HCT116 (cell line): ENCODE results near the gene ZSWIM6. TPM values are rescaled to one million over a fixed set of nuclear protein-coding genes. Genes with fewer than 3 reads are reported as not detected.

Experiments used
- ATAC-seq: fragments of 200-7000 bp; cut with Tn5 transposase; 2 replicates; pipeline ENCODE4 v1.9.1; 2020; ENCODE audit warnings: mild to moderate bottlenecking, moderate library complexity
- BruUV-seq: library from RNA; stranded (reverse); fragments of 400-500 nt; replicated peaks from 2 replicates; lab custom pipeline; 2021; lab: Mats Ljungman, UMichigan
- CTCF ChIA-PET: fragments of 300-600 bp; sonication (Branson Sonifier 250); formaldehyde crosslinking; loops from one replicate; lab custom pipeline; 2021; ENCODE audit warnings: antibody characterized with exemption; lab: Charles Lee
- POLR2A ChIA-PET: fragments of 300-600, 350-600 bp; sonication (Branson Sonifier 250); formaldehyde crosslinking; loops from one replicate; lab custom pipeline; 2021; ENCODE audit warnings: antibody characterized with exemption; lab: Charles Lee
- RAD21 ChIA-PET, 2 experiments: fragments of 300-600 bp; sonication (Branson Sonifier 250); formaldehyde crosslinking; loops; one replicate each; lab custom pipeline; 2023; ENCODE audit warnings: low total read pairs in 2 of 2; ENCODE audit not compliant: uncharacterized antibody in 2 of 2, unreplicated experiment in 2 of 2, low non-redundant PET in 1 of 2; lab: Charles Lee
- DNase-seq: peaks from one replicate; pipeline ENCODE4 v3.0.0-alpha.2; 2010; ENCODE audit warnings: low read depth, low spot score
- H2AFZ ChIP-seq: fragments of 200-600 bp; shearing (Covaris generic), sonication (generic); 2 replicates; pipeline ENCODE4 v1.6.1; 2017; ENCODE audit warnings: low read depth, mixed run types, mixed read lengths, antibody characterized with exemption, low read length; ENCODE audit not compliant: poor library complexity, severe bottlenecking
- H3K27ac ChIP-seq: 2 replicates; pipeline ENCODE4 v1.5.1; 2012; ENCODE audit warnings: low read depth, low read length
- H3K27me3 ChIP-seq: fragments of 200-600 bp; sonication (generic); 2 replicates; pipeline ENCODE4 v1.6.1; 2016; ENCODE audit warnings: mixed run types, low read length, mixed read lengths; ENCODE audit not compliant: insufficient read depth
- H3K36me3 ChIP-seq, 2 experiments: fragments of 200-500 bp in 1 of 2; fragments of 200-600 bp in 1 of 2; sonication (Bioruptor generic) in 1 of 2; sonication (generic) in 1 of 2; 2 replicates each; pipeline versions ENCODE4 v1.5.1 to v1.6.1; 2014 to 2016; ENCODE audit warnings: low read length in 2 of 2, inconsistent platforms in 1 of 2, mixed read lengths in 1 of 2, mixed run types in 1 of 2; ENCODE audit not compliant: insufficient read depth in 2 of 2, control insufficient read depth in 1 of 2
- H3K4me1 ChIP-seq, 2 experiments: fragments of 200-600 bp in 1 of 2; sonication (generic) in 1 of 2; 2 replicates each; pipeline versions ENCODE4 v1.5.1 to v1.6.1; 2012 to 2017; ENCODE audit warnings: low read length in 2 of 2, inconsistent platforms in 1 of 2, mild to moderate bottlenecking in 1 of 2, mixed read lengths in 1 of 2, mixed run types in 1 of 2, moderate library complexity in 1 of 2; ENCODE audit not compliant: insufficient read depth in 2 of 2, control insufficient read depth in 1 of 2
- H3K4me2 ChIP-seq: fragments of 200-600 bp; sonication (generic); 2 replicates; pipeline ENCODE4 v1.6.1; 2017; ENCODE audit warnings: mixed run types, low read length, mixed read lengths
- H3K4me3 ChIP-seq, 2 experiments: fragments of 200-600 bp in 1 of 2; sonication (generic) in 1 of 2; replicated peaks in 1 of 2; 2 replicates each; pipeline ENCODE4 v1.5.1; 2011 to 2016; ENCODE audit warnings: low read length in 2 of 2, control low read depth in 1 of 2, low read depth in 1 of 2, mild to moderate bottlenecking in 1 of 2, mixed read lengths in 1 of 2, mixed run types in 1 of 2
- H3K79me2 ChIP-seq: fragments of 200-600 bp; sonication (generic); 2 replicates; pipeline ENCODE4 v1.6.1; 2017; ENCODE audit warnings: mild to moderate bottlenecking, mixed run types, low read length, moderate library complexity, mixed read lengths; ENCODE audit not compliant: insufficient read depth
- H3K9ac ChIP-seq: fragments of 200-600 bp; sonication (generic); 2 replicates; pipeline ENCODE4 v1.6.1; 2016; ENCODE audit warnings: low read length, mixed read lengths
- H3K9me2 ChIP-seq: fragments of 200-600 bp; sonication (generic), shearing (Covaris generic); 2 replicates; pipeline ENCODE4 v1.6.1; 2017; ENCODE audit warnings: mixed run types, mild to moderate bottlenecking, moderate library complexity; ENCODE audit not compliant: insufficient read depth
- H3K9me3 ChIP-seq, 2 experiments: fragments of 200-500 bp in 1 of 2; fragments of 200-600 bp in 1 of 2; sonication (Bioruptor generic) in 1 of 2; sonication (generic) in 1 of 2; 2 replicates each; pipeline ENCODE4 v1.6.1; 2014 to 2017; ENCODE audit warnings: low read length in 2 of 2, mixed read lengths in 2 of 2, inconsistent platforms in 1 of 2, low read depth in 1 of 2, mild to moderate bottlenecking in 1 of 2, mixed run types in 1 of 2, moderate library complexity in 1 of 2; ENCODE audit not compliant: control insufficient read depth in 1 of 2, insufficient read depth in 1 of 2
- H4K20me1 ChIP-seq: fragments of 200-600 bp; sonication (generic), shearing (Covaris generic); 2 replicates; pipeline ENCODE4 v1.6.1; 2017; ENCODE audit warnings: mixed run types, mild to moderate bottlenecking, moderate library complexity; ENCODE audit not compliant: insufficient read depth
- EGR1 ChIP-seq: IDR thresholded peaks from 2 replicates; pipeline ENCODE4 v1.6.1; 2012; ENCODE audit warnings: low read depth
- ELF1 ChIP-seq: IDR thresholded peaks from 2 replicates; pipeline ENCODE4 v1.6.1; 2012; ENCODE audit warnings: low read depth, borderline replicate concordance
- EZH2 ChIP-seq: fragments of 200-600 bp; sonication (generic); IDR thresholded peaks from 2 replicates; pipeline ENCODE4 v1.6.1; 2017; ENCODE audit warnings: antibody characterized with exemption, mixed run types
- EZH2phosphoT487 ChIP-seq: fragments of 200-600 bp; IDR thresholded peaks from 2 replicates; pipeline ENCODE4 v1.6.1; 2018; ENCODE audit warnings: antibody characterized with exemption, borderline replicate concordance
- JUND ChIP-seq: IDR thresholded peaks from 2 replicates; pipeline ENCODE4 v1.6.1; 2012
- RAD21 ChIP-seq: IDR thresholded peaks from 2 replicates; pipeline ENCODE4 v1.6.1; 2012; ENCODE audit warnings: low read depth, mild to moderate bottlenecking
- SIN3A ChIP-seq: IDR thresholded peaks from 2 replicates; pipeline ENCODE4 v1.6.1; 2012; ENCODE audit warnings: low read depth
- TCF7L2 ChIP-seq: IDR thresholded peaks from 2 replicates; pipeline ENCODE4 v1.7.0; 2011; ENCODE audit warnings: borderline replicate concordance, inconsistent platforms; ENCODE audit not compliant: insufficient read depth, insufficient read length; ENCODE audit errors: extremely low read depth
- ZFX ChIP-seq: fragments of 450-650 bp; IDR thresholded peaks from 2 replicates; pipeline ENCODE4 v1.6.1; 2017
- intact Hi-C: fragments of 100-400 bp; cut with micrococcal nuclease; formaldehyde crosslinking; loops from 2 replicates; pipeline ENCODE4 v1.10.0; 2022
- total RNA-seq: library from RNA; stranded (reverse); gene quantifications from one replicate; pipeline ENCODE4 v1.2.1, GENCODE V29; 2021; ENCODE audit not compliant: unreplicated experiment
- TF ChIP-seq, protein P1 (sequence below), 3 experiments: fragments of 200-600 bp in 1 of 3; sonication (generic) in 1 of 3; IDR thresholded peaks in 2 of 3; conservative IDR thresholded peaks in 1 of 3; 2 replicates each; pipeline ENCODE4 v1.5.1; 2012 to 2017; ENCODE audit warnings: low read depth in 2 of 3, low read length in 2 of 3, antibody characterized with exemption in 1 of 3, borderline replicate concordance in 1 of 3, control low read depth in 1 of 3, mild to moderate bottlenecking in 1 of 3, mixed read lengths in 1 of 3, mixed run types in 1 of 3, moderate library complexity in 1 of 3; ENCODE audit not compliant: insufficient read depth in 1 of 3
- TF ChIP-seq, protein P2 (sequence below): IDR thresholded peaks from 2 replicates; pipeline ENCODE4 v1.6.1; 2012; ENCODE audit warnings: low read depth
- TF ChIP-seq, protein P3 (sequence below): IDR thresholded peaks from 2 replicates; pipeline ENCODE4 v1.6.1; 2012
- TF ChIP-seq, protein P4 (sequence below): IDR thresholded peaks from 2 replicates; pipeline ENCODE4 v1.6.1; 2012

The ZSWIM6 gene
- total RNA-seq, 1 experiment from 2014 or later = 7.4 TPM

DNA sequence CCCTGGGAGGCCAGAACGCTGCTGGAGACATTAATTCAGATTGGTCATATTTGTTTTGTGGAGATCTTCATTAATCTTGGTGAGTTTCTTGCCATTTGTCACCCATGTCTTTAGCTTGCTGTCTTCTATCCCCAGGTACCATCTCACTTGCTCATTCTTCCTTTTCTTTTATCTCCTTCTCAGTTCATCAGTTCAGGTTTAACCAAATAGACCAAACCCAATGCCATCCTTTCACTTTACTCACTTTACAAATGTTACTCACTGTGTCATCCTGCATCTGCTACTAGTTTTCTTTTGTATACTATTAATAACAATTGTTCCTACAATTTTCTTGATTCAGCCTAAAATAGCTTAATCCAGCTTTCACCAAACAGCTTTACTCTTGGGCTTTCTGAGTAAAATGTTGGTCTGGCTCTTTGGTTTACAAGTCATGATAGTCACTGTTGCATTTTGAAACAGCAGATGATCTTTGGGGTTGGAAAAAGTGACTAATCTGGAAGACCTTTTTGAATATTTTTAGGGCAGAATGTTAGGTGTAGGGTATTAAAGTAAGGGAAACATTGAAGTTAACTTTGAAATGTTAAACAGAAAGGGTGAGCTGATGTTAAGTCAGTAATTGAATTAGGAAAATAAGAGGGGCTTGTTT is 246.9 kb downstream of the ZSWIM6 start (continued):
- TF ChIP-seq, protein P1, sequence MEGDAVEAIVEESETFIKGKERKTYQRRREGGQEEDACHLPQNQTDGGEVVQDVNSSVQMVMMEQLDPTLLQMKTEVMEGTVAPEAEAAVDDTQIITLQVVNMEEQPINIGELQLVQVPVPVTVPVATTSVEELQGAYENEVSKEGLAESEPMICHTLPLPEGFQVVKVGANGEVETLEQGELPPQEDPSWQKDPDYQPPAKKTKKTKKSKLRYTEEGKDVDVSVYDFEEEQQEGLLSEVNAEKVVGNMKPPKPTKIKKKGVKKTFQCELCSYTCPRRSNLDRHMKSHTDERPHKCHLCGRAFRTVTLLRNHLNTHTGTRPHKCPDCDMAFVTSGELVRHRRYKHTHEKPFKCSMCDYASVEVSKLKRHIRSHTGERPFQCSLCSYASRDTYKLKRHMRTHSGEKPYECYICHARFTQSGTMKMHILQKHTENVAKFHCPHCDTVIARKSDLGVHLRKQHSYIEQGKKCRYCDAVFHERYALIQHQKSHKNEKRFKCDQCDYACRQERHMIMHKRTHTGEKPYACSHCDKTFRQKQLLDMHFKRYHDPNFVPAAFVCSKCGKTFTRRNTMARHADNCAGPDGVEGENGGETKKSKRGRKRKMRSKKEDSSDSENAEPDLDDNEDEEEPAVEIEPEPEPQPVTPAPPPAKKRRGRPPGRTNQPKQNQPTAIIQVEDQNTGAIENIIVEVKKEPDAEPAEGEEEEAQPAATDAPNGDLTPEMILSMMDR (IDR thresholded peaks at IDR 0.05 in 2 of 3, conservative IDR thresholded peaks at IDR 0.05 in 1 of 3; ENCODE audit: borderline replicate concordance in 1 of 3, insufficient read depth in 1 of 3, low read depth in 2 of 3, low read length in 2 of 3) = no peak
- no peak for TF ChIP-seq EGR1
- TF ChIP-seq, all 23 proteins: peak for 0

DNA sequence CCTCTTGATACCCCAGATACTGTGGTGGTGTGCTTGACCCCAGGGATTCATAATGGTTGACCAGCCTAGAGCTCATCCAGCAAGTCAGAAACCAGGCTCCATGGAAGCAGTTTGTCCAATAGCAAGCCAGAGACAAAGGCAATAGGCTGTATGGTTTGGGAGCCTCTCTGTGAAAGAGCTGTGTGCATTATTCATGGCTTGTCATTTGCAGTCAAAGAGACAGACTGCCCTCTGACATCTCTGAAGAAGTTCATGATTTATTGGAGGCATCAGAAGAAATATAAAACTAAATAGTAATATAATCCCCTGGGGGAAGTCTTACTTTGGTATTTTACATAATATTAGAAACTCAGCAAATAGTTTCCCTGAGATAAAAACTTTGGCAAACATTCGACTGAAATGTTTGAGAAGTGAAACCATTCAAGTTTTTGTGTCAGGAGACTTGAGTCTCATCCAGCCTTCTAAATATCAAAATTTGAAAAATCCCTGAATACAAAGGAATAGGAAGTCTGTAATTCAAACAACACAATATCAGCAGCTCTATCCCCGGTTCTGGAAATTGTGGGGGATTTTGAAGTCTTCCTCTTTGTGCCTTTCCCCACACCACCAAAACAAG is 250.3 kb downstream of the ZSWIM6 start:
- no peaks in the 10 kb centered on the region for H3K27me3 ChIP-seq
- H3K79me2 ChIP-seq = no peaks in the 10 kb centered on the region
- H3K36me3 ChIP-seq = no peaks in the 10 kb centered on the region
- H3K27ac ChIP-seq = no peak overlapping the region
- no peaks in the 10 kb centered on the region for H4K20me1 ChIP-seq
- intact Hi-C loops = no loop called here
- no peak overlapping the region for H3K4me2 ChIP-seq
- H3K9me3 ChIP-seq = no peaks in the 10 kb centered on the region
- ChIA-PET RAD21 (no interaction called here), CTCF (no interaction called here), POLR2A (no interaction called here)
- H3K9ac ChIP-seq = no peak overlapping the region
- H2AFZ ChIP-seq = no peak overlapping the region
- TF ChIP-seq RAD21 (no peak), EGR1 (no peak), JUND (no peak), TCF7L2 (no peak), EZH2phosphoT487 (no peak), ELF1 (no peak), SIN3A (no peak), EZH2 (no peak), ZFX (no peak)
- TF ChIP-seq, protein P2, sequence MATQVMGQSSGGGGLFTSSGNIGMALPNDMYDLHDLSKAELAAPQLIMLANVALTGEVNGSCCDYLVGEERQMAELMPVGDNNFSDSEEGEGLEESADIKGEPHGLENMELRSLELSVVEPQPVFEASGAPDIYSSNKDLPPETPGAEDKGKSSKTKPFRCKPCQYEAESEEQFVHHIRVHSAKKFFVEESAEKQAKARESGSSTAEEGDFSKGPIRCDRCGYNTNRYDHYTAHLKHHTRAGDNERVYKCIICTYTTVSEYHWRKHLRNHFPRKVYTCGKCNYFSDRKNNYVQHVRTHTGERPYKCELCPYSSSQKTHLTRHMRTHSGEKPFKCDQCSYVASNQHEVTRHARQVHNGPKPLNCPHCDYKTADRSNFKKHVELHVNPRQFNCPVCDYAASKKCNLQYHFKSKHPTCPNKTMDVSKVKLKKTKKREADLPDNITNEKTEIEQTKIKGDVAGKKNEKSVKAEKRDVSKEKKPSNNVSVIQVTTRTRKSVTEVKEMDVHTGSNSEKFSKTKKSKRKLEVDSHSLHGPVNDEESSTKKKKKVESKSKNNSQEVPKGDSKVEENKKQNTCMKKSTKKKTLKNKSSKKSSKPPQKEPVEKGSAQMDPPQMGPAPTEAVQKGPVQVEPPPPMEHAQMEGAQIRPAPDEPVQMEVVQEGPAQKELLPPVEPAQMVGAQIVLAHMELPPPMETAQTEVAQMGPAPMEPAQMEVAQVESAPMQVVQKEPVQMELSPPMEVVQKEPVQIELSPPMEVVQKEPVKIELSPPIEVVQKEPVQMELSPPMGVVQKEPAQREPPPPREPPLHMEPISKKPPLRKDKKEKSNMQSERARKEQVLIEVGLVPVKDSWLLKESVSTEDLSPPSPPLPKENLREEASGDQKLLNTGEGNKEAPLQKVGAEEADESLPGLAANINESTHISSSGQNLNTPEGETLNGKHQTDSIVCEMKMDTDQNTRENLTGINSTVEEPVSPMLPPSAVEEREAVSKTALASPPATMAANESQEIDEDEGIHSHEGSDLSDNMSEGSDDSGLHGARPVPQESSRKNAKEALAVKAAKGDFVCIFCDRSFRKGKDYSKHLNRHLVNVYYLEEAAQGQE = no peak
- TF ChIP-seq, protein P3, sequence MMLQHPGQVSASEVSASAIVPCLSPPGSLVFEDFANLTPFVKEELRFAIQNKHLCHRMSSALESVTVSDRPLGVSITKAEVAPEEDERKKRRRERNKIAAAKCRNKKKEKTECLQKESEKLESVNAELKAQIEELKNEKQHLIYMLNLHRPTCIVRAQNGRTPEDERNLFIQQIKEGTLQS = no peak
- TF ChIP-seq, protein P4, sequence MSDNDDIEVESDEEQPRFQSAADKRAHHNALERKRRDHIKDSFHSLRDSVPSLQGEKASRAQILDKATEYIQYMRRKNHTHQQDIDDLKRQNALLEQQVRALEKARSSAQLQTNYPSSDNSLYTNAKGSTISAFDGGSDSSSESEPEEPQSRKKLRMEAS = no peak
- 0 out of 2 replicates have a peak, but pooled peaks cover 4% of the 10 kb centered on the region for H3K9me2 ChIP-seq
- no TSS peak for BruUV-seq
- no peak for ATAC-seq
- H3K4me3 ChIP-seq = no peak overlapping the region
- DNase-seq = no peak
- no peaks in the 10 kb centered on the region for H3K4me1 ChIP-seq
